ENCODE results near the gene NMUR1. TPM values are rescaled to one million over a fixed set of nuclear protein-coding genes. Genes with fewer than 3 reads are reported as not detected.
"Not testable (repeated sequence)": the region's sequence is repeated elsewhere in the genome, so short reads cannot be mapped to it uniquely, and the experiment has no call there.

The NMUR1 gene, protein sequence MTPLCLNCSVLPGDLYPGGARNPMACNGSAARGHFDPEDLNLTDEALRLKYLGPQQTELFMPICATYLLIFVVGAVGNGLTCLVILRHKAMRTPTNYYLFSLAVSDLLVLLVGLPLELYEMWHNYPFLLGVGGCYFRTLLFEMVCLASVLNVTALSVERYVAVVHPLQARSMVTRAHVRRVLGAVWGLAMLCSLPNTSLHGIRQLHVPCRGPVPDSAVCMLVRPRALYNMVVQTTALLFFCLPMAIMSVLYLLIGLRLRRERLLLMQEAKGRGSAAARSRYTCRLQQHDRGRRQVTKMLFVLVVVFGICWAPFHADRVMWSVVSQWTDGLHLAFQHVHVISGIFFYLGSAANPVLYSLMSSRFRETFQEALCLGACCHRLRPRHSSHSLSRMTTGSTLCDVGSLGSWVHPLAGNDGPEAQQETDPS
- total RNA-seq = 1.1 TPM

DNA sequence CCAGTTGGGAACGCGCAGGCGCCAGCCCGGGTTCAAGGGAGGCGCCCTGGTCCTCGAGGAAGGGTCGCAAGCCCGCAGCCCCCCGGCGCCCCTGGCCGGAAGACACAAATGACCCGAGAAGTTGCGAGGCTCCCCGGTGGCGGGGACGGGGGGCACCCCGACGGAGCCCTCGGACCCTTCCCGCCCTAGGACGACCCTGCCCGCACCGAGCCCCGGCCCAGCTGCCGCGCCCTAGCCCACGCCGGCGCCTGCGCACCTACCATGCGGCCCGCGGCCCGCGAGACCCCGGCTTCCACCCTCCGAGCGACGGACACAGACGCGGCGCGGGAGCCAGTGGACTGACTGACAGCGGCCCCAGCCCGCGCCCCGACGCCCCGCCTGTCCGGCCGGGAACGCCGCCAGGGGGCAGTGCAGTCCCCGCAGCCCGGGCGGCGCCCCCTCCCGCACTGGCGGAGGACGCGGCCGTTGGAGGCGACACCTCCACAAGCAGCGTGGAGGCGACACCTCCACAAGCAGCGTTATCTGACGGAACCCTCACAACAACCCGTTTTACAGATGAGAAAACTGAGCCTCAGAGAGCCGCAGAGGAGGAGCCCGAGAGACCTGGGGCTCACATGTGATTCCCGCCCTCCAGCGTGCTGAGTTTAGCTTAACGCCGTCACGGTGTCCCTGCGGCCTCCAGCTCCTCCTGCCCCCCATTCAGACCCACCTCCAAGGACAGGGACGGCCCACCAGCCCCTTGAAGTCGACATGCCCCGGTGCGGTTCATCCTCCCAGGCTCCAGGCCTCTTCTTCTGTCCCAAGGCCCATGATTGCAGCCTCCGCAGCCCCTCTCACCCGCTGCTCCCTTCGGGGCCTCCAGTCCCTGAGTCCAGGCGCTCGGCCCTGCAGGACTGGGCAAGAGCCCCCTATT lies at the start of gene NMUR1:
NMUR1 (minus strand) TSS at position 347 of the 913 bp plus-strand sequence; CDS start at position 263, 84 bp downstream.
- DNase-seq (ENCODE audit: low spot score) = peak; percentile 35

DNA sequence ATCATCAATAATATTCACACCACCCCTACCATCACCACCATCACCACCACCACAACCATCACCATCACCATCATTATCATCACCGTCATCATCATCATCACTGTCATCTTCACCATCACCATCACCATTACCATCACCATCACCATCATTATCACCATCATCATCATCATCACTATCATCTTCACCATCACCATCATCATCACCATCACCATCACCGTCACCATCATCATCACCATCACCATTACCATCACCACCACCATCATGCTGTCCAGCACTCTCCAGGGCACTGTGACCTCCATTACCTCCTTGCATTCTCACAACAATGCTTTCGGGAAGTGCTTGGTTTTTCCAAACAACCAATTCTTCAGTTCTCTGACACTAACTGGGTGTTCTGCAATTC lies 49.3 kb upstream of the NMUR1 start:
- DNase-seq (ENCODE audit: low spot score) = no peak

DNA sequence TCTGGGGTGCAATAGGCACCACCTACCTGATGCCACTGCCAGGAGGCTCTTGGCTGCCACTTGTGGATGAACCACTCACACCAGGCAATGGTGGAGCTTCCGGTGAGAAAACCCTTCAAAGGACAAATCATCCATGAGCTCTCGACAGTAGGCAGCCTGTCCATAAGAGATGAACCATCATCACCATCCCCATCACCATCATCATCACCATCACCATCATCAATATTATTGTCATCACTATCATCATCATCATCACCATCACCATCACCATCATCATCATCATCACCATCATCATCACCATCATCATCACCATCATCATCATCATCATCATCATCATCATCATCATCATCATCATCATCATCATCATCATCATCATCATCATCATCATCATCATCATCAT lies 48.4 kb upstream of the NMUR1 start:
- not testable (repeated sequence) for DNase-seq (ENCODE audit: low spot score)

DNA sequence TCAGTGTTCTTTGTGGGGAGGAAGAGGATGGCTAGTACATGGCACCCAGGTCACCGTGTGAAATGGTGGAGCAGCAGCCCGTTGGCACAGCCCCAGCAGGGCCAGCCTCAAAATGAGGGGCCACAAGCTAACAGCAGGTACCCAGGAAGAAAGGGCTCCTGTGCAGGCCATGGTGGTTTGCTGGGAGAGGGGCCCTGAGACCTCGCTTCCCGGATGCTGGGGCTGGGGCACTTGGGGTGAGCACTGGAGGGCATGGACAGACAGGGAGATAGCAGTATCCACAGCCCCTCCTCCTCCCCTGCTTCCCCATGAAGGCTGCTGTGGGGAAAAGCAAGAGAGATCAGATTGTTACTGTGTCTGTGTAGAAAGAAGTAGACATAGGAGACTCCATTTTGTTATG lies 46.2 kb upstream of the NMUR1 start:
- DNase-seq (ENCODE audit: low spot score) = no peak

DNA sequence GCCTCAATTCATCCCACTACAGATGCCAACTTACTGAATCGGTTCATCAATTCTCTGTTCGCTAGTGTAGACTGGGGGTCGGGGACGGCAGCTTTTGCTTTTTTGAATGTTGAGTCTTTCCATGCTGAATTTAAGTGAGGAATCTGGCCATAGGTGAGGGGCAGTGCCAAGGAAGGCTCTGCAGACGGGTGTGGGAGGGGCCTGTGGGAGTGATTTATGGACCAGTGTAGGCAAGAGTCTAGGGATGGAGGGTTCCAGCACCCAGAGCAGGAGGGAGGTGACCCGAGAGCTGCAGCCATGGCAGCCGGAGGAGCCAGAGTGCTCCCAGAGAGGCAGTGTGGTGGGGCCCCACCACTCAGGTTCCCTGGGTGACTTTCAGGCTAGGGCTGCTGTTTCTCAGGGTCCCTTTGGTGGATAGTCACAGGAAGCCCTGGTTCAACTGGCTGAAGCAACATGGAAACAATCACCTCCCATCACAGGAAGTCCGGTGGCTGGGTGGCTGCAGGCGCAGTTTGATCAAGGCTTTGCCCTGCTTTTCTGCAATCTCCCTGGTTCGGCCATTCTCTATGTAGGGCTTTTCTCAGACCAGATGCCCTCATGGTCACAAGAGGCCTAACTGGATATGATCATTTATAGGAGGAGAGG lies 45.5 kb upstream of the NMUR1 start:
- no peak for DNase-seq (ENCODE audit: low spot score)

DNA sequence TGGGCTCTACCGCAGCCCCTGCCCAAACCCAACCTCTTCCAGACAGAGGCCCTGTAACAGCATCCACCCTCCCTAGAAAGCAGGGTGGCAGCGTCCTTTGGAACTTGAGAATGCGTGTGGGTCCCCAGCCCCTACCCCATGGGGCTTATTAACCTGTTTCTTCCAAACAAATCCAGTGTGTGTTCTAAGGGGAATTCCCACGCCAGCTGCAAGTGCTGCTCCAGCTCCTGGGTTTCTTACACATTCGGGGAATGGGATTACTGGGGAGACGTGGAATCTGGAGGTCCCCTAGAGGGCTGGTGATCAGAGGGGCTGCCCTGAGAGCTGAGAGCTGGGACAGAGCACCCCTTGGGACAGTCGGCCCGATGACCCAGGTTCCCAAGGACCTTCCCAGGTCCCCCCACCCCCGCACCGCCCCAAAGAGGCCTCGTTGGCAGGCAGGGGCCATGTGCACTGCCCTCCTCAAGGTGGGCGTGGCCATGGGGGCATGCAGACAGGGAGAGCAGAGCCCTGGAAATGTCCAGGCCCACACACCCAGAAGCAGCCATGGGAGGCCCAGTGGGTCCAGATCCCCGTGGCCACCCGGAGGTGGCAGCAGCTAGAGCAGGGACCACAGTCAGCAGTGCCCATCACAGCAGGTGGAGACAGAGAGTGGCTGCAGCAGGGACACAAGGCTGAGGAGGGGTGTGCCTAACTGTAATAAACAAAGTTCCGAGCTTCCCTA lies 43.6 kb upstream of the NMUR1 start:
- DNase-seq (ENCODE audit: low spot score) = no peak

DNA sequence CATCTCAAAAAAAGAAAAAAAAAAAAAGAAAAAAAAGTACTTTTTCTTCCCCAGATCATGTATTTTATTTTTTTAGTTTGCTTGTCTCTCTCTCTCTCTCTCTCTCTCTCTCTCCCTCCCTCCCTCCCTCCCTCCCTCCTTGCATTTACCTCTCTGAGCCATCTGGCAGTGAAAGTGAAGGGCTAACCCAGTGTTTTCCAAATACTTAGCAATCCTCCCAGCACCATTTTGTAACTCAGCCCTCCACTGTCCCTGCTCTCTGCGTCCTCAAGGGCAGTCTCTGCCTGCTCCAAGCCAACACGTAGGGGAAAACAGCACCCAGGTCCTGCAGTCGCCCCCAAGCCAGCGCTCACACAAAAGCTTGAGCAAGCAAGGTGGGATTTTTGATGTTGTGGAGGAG lies 42.9 kb upstream of the NMUR1 start:
- no peak for DNase-seq (ENCODE audit: low spot score)

DNA sequence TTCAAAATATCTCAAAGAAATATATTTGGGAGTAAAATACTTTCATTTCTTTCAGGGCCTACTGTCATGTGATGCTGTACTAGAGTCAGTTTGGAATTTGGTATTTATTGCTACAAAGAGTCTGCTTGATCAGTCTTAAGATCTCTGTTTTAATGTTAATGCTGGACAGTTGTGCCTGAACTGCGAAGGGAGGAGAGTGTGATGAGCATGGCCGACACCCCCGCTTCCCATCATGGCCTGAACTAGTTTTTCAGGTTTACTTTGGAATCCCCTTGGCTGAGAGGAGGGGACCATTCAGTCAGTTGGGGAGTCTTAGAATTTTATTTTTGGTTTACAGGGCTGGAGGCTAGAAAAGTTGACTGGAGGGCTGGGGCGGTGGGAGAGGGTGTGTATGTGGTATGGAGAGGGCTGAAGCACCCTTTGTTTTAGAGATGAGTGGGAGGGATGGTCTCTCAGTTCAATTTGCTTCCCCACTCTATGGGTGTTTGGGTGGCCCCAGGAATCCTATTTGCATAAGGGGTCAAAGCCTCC lies 41.5 kb upstream of the NMUR1 start:
- DNase-seq (ENCODE audit: low spot score) = no peak

DNA sequence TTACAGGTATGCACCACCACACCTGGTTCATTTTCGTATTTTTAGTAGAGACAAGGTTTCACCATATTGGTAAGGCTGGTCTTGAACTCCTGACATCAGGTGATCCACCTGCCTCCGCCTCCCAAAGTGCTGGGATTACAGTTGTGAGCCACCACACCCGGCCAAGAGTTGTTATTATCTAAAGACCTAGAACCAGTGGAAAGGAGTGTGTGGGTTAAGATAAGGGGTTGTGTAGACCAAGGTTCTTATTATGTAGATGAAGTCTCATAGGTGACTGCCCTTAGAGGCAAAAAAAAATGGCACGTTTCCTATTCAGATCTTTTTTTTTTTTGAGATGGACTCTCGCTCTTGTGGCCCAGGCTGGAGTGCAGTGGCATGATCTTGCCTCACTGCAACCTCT lies 40.7 kb upstream of the NMUR1 start:
- not testable (repeated sequence) for DNase-seq (ENCODE audit: low spot score)

DNA sequence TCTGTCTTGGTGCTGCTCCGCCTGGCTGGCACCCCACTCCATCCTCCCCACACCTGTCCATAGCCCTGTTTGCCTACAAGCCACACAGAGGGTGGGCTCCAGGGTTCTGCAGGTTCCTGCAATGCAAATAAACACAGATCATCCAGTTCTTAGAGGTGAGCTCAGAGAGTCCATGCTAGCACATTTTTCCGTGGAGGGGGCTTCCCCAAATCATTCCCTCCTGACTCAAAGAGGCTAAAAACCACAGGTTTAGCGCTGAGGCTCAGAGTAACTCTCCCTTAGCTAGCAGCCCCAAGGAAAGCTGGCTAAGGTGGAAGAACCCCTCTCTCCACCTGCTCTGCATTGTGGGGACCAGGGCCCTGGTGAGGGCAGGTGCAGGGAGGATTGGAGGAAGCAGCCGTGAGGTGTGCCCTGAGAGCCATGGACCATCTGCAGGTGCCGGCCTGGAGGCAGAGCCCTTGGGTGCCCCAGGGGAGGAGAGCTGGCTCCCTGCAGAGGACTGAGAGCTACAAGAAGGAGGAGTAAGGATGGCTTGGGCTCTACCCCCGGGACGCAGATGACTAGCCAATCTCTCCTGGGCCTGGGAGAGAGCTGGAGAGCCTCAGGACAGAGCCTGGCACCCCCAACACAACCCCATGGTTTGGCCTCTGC lies 38.7 kb upstream of the NMUR1 start:
- no peak for DNase-seq (ENCODE audit: low spot score)

DNA sequence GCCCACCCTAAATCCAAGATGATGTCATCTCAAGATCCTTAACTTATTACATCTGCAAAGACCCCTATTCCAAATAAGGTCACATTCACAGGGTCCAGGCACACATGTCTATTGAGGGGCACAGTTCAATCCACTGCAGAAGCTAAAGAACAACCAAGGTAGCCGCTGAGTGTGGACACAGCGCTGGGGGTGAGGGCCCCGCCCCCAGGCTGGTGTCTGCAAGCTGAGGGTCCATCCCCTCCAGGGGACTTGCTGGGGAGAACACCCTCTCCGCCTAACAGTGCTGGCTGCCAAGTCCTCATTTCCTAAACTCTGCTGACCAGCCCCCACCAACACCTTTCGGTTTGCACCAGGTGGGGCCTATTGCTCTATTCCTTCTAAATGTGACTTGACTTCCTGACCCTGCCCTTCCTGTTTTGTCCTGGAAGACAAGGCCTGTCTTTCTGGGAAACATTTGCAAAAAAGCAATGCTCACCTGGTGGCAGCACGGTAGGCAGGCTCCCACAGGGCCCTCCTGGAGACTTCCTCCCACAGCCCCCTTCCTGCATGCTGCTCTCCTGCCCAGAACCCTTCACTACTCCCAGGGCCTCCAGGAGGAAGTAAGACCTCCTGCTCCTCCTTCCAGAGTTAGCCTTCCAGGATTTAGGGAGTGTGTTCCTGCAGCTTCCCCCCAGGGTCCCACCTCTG lies 38.0 kb upstream of the NMUR1 start:
- no peak for DNase-seq (ENCODE audit: low spot score)

DNA sequence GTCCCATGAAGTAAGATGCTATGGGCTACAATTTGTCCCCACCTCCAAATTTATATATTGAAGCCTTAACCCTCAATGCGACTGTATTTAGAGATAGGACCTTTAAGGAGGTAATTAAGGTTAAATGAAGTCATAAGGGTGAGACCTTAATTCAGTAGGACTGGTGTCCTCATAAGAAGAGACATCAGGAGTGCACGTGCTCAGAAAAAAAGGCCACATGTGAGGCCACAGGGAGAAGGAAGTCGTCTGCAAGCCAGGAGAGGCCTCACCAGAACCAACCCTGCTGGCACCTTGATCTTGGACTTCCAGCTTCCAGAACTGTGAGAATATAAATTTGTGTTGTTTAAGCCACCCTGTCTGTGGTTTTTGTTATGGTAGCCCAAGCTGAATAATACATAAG lies 36.9 kb upstream of the NMUR1 start:
- no peak for DNase-seq (ENCODE audit: low spot score)

DNA sequence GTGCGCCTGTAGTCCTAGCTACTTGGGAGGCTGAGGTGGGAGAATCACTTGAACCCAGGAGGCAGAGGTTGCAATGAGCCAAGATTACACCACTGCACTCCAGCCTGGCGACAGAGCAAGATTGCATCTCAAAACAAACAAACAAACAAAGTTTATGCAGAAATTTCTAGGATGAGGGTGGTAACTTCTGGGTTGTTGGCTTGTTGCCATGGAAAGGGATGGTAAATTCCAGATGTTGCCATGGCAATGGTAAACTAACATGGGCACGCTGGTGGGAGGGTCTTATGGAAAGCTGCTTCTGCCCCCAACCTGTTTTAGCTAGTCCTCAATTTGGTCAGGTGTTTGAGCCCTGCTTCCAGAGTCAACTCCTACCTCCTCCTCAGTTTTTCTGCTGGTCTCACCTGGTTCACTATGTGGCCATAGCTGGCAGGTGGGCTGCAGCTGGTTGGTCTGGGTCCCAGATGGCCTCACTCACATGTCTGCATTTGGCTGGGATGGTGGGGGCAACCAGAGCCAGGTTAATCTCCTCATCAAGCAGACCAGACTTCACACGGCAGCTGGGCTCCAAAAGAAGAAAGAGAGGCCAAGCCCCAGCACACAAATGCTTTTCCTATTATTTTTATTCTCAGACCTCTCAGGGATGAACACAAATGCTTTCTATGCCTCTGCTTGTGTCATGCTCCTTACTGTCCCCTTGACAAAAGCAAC lies 35.8 kb upstream of the NMUR1 start:
- no peak for DNase-seq (ENCODE audit: low spot score)

DNA sequence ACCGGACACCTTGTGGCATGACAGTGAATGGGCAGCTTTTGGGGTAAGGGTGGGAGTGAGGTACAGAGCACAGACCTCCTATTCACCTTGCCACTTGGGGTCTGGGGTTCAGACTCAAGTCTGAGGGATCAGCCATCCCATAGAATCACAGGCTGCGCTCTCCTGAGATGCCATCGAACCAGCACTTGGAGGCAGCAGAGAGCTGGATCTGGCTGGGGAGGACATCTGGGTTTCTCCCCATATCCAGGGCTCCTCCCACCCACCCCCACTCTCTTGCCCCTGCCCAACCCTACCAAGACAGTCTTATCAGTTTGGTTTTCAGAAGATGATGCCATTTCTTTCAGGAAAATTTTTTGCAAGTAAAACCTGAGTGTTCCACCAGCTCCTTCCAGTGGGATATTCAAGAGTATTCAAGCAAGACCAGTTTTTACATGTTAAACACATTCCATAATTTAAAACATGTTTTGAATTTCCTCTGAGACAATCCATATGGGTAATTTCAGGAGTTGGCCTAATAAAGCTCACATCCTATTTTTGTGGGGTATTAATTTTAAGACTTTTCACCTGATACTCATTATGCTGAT lies 33.2 kb upstream of the NMUR1 start:
- DNase-seq (ENCODE audit: low spot score) = no peak

DNA sequence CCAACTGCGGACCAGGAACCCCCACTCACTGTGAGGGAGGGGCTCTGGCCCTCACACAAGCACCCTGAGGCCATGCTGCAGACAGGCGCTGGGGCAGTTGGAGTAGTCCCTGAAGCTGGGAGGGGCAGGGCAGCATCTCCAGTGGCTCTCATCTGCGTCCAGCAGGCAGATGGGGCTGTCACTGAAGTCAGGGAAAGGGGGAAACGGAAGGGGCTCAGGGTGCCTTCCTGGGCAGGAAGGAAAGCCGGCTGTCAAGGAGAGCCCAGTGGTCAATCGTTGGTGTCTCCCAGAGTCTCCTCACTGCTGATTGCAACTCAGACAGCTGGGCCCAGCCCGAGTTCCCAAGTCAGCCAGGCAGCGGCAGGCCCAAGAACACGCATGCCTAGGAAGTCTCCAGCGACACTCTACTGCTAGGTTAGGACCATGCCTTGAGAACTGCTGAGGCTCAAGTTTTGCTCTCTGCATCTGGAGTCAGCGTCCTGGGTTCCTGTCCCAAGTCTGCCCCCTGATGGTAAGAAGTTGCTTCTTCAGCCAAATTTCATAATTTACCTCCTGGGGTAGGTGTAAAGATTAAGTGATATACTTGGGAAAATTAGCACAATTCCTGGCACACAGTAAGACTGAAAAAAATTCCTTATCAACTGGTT lies 27.4 kb upstream of the NMUR1 start:
- peak; percentile 78 for DNase-seq (ENCODE audit: low spot score)

DNA sequence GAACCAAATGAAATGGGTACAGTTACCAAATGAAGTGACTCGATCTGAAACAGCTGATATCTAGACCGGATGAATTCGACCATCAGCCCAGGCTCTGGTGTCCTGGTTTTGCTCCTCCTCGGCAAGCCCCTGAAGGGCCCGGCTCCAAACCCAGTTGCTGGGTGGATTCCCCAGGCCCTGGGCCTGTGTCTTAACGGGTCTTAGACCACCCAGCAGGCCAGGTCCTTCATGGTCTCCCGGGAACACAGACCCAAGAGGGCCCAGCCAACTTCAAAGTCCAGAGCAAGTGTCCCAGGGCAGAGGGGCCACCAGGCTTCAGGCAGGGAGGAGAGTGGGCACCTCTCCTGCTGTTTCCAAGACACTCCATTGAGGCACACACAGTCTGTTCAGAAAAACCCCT lies 26.7 kb upstream of the NMUR1 start:
- DNase-seq (ENCODE audit: low spot score) = no peak

DNA sequence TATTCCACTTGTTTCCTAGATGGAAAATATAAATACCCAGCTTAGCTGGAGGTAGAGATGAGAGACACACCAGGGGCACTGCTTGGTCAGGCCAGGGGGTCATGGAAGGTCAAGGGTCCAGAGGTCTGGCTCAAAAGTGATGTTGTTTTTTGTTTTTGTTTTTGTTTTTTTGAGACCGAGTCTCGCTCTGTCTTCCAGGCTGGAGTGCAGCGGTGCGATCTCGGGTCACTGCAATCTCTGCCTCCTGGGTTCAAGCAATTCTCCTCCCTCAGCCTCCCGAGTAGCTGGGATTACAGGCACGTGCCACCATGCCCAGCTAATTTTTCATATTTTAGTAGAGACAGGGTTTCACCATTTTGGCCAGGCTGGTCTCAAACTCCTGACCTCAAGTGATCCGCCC lies 26.3 kb upstream of the NMUR1 start:
- not testable (repeated sequence) for DNase-seq (ENCODE audit: low spot score)

DNA sequence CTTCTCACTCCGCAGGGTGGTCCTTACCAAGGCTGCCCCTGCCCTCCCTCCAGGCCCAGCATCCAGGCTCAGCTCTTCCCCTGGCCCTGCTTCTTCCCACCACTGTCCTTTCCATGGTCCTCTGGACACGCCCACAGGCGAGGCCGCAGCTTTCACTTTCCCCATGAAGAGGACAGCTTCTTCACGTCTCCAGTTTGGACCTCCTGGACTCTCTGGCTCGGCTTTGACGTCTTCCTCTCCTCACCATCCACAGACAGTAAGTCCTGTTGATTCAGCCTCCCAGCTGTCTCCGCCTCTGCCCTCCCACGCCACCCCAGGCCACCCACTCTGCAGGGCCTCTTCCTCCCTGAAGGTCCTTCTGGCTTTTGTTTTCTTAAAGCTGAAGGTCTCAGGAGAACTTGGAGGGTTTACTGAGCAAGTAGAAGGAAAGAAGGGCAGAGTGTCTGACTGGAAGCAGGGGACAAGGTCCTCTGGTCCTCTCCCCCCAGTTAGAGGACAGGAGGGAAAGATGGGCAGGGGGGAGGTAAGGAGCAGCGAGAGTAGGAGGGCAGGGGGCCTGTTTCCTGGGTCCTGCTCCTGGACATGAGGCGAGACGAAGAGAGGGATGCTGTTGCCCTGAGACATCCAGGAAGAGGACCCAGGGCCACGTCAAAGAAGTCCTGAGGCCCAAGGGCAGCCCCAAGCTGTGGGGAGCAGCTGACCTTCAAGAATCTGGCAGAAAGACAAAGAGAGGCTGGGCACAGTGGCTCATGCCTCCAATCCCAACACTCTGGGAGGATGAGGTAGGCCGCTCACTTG lies 24.7 kb upstream of the NMUR1 start:
- DNase-seq (ENCODE audit: low spot score) = peak; percentile 76
